WTC11 (cell line): ENCODE results near the gene OAF. TPM values are rescaled to one million over a fixed set of nuclear protein-coding genes. Genes with fewer than 3 reads are reported as not detected.

Source experiments
- ATAC-seq: fragments of 200-7000 bp; cut with Tn5 transposase; 2 replicates; pipeline ENCODE4 v1.10.0; 2021; ENCODE audit warnings: mild to moderate bottlenecking, moderate library complexity
- CTCF ChIA-PET: fragments of 300-600 bp; sonication (Branson Sonifier 250); formaldehyde crosslinking; loops from one replicate; lab custom pipeline; 2021; ENCODE audit warnings: antibody characterized with exemption; lab: Charles Lee
- POLR2A ChIA-PET: fragments of 350-600 bp; sonication (Branson Sonifier 250); formaldehyde crosslinking; loops from one replicate; lab custom pipeline; 2021; ENCODE audit warnings: antibody characterized with exemption; lab: Charles Lee
- DNase-seq: peaks from one replicate; pipeline ENCODE4 v3.0.0; 2021; ENCODE audit warnings: low spot score
- H3K27ac Mint-ChIP-seq: 2 replicates; pipeline ENCODE4 v1.8.0; 2021; ENCODE audit warnings: mixed read lengths
- H3K27me3 Mint-ChIP-seq: 2 replicates; pipeline ENCODE4 v1.8.0; 2021; ENCODE audit warnings: low read depth, mild to moderate bottlenecking, moderate library complexity, mixed read lengths
- H3K36me3 Mint-ChIP-seq: 2 replicates; pipeline ENCODE4 v1.8.0; 2021; ENCODE audit warnings: mixed read lengths
- H3K4me1 Mint-ChIP-seq: 2 replicates; pipeline ENCODE4 v1.8.0; 2022; ENCODE audit warnings: mixed read lengths
- H3K4me3 Mint-ChIP-seq: 2 replicates; pipeline ENCODE4 v1.8.0; 2021; ENCODE audit warnings: mild to moderate bottlenecking, moderate library complexity, mixed read lengths
- H3K9me3 Mint-ChIP-seq: 2 replicates; pipeline ENCODE4 v1.8.0; 2021; ENCODE audit warnings: mixed read lengths
- CREM ChIP-seq: sonication (generic); formaldehyde crosslinking; IDR thresholded peaks from 2 replicates; pipeline ENCODE4 v1.8.1; 2022; ENCODE audit warnings: mild to moderate bottlenecking, missing genetic modification reagents, moderate library complexity
- ELF4 ChIP-seq: sonication (generic); formaldehyde crosslinking; IDR thresholded peaks from 2 replicates; pipeline ENCODE4 v1.8.1; 2022; ENCODE audit warnings: low read depth, mild to moderate bottlenecking, moderate library complexity, missing genetic modification reagents
- FOXK1 ChIP-seq: sonication (generic); formaldehyde crosslinking; IDR thresholded peaks from 2 replicates; pipeline ENCODE4 v1.8.0; 2022; ENCODE audit warnings: mild to moderate bottlenecking, moderate library complexity, missing genetic modification reagents
- NR3C1 ChIP-seq: sonication (generic); formaldehyde crosslinking; conservative IDR thresholded peaks from 2 replicates; pipeline ENCODE4 v1.8.1; 2023; ENCODE audit warnings: low read depth, mild to moderate bottlenecking, missing genetic modification reagents
- SMAD3 ChIP-seq: sonication (generic); formaldehyde crosslinking; IDR thresholded peaks from 2 replicates; pipeline ENCODE4 v1.8.0; 2022; ENCODE audit warnings: missing genetic modification reagents, mild to moderate bottlenecking, borderline replicate concordance
- TCF7 ChIP-seq: sonication (generic); formaldehyde crosslinking; IDR thresholded peaks from 2 replicates; pipeline ENCODE4 v1.8.0; 2022; ENCODE audit warnings: mild to moderate bottlenecking, low read depth, missing genetic modification reagents, moderate library complexity
- ZBTB21 ChIP-seq: sonication (generic); formaldehyde crosslinking; IDR thresholded peaks from 2 replicates; pipeline ENCODE4 v1.8.1; 2023; ENCODE audit warnings: mild to moderate bottlenecking, missing genetic modification reagents, borderline replicate concordance
- ZNF121 ChIP-seq: sonication (generic); formaldehyde crosslinking; IDR thresholded peaks from 2 replicates; pipeline ENCODE4 v1.8.0; 2023; ENCODE audit warnings: missing genetic modification reagents
- ZNF263 ChIP-seq: sonication (generic); formaldehyde crosslinking; IDR thresholded peaks from 2 replicates; pipeline ENCODE4 v1.8.1; 2022; ENCODE audit warnings: low read depth, mild to moderate bottlenecking, moderate library complexity, missing genetic modification reagents
- ZNF317 ChIP-seq: sonication (generic); formaldehyde crosslinking; IDR thresholded peaks from 2 replicates; pipeline ENCODE4 v1.8.1; 2023; ENCODE audit warnings: low read depth, mild to moderate bottlenecking, moderate library complexity, missing genetic modification reagents, borderline replicate concordance
- ZNF671 ChIP-seq: fragments of 250-450 bp; sonication (Bioruptor Pico); IDR thresholded peaks from 2 replicates; pipeline ENCODE4 v1.8.0; 2021; ENCODE audit warnings: mild to moderate bottlenecking
- total RNA-seq: library from RNA; stranded (reverse); gene quantifications from 3 replicates; pipeline ENCODE4 v1.2.3, GENCODE V29; 2021
- TF ChIP-seq, protein P1 (sequence below): sonication (generic); formaldehyde crosslinking; IDR thresholded peaks from 2 replicates; pipeline ENCODE4 v1.8.1; 2023; ENCODE audit warnings: mild to moderate bottlenecking, missing genetic modification reagents
- TF ChIP-seq, protein P2 (sequence below): sonication (generic); formaldehyde crosslinking; IDR thresholded peaks from 2 replicates; pipeline ENCODE4 v1.8.0; 2023; ENCODE audit warnings: mild to moderate bottlenecking, missing genetic modification reagents
- TF ChIP-seq, protein P3 (sequence below): fragments of 250-450 bp; sonication (Bioruptor Pico); IDR thresholded peaks from 2 replicates; pipeline ENCODE4 v1.9.0; 2021; ENCODE audit warnings: moderate library complexity, mild to moderate bottlenecking, inconsistent platforms, borderline replicate concordance
- TF ChIP-seq, protein P4 (sequence below): sonication (generic); formaldehyde crosslinking; IDR thresholded peaks from 2 replicates; pipeline ENCODE4 v1.8.1; 2023; ENCODE audit warnings: mild to moderate bottlenecking, missing genetic modification reagents, moderate library complexity
- TF ChIP-seq, protein P5 (sequence below): sonication (generic); formaldehyde crosslinking; IDR thresholded peaks from 2 replicates; pipeline ENCODE4 v1.8.0; 2022; ENCODE audit warnings: mild to moderate bottlenecking, missing genetic modification reagents
- TF ChIP-seq, protein P6 (sequence below): sonication (generic); formaldehyde crosslinking; IDR thresholded peaks from 2 replicates; pipeline ENCODE4 v1.8.1; 2022; ENCODE audit warnings: low read depth, missing genetic modification reagents, borderline replicate concordance
- TF ChIP-seq, protein P7 (sequence below): sonication (generic); formaldehyde crosslinking; IDR thresholded peaks from 2 replicates; pipeline ENCODE4 v1.8.0; 2023; ENCODE audit warnings: missing genetic modification reagents
- TF ChIP-seq, protein P8 (sequence below): sonication (generic); formaldehyde crosslinking; IDR thresholded peaks from 2 replicates; pipeline ENCODE4 v1.8.1; 2023; ENCODE audit warnings: mild to moderate bottlenecking, missing genetic modification reagents
- TF ChIP-seq, protein P9 (sequence below): sonication (generic); formaldehyde crosslinking; IDR thresholded peaks from 2 replicates; pipeline ENCODE4 v1.8.1; 2023; ENCODE audit warnings: mild to moderate bottlenecking, moderate library complexity, missing genetic modification reagents

The OAF gene
- total RNA-seq, 1 experiment from 2014 or later: 5.6 TPM

DNA sequence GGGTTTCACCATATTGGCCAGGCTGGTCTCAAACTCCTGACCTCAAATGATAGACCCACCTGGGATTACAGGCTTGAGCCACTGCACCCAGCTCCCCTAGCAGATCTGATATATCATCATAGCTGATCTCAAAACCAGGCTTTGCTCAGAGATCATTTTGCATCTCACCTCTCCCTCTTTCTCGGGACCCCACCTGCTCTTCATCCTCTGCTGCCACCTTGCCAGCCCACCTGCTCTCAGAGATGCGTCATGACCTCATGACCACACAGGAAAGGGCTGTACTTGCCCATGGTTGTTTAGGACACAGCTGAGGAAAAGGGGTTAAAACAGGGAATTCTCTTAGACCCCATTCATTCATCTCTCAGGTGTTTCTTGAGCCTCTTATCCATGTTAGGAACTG is 56.5 kb downstream of the OAF start:
- no peaks in the 10 kb centered on the region for H3K36me3 Mint-ChIP-seq
- CTCF ChIA-PET: interaction anchor here (1.2 to 1.4 kb wide), 4 partner anchors 9 to 99 kb away, joined by 3 to 4 read pairs (median 4); no protein-coding TSS in a partner anchor
- DNase-seq (no peak), ATAC-seq (no peak)
- TF ChIP-seq SMAD3 (no peak), ZNF317 (CRISPR knock-in tag) (no peak), CREM (no peak), TCF7 (CRISPR knock-in tag) (no peak), NR3C1 (CRISPR knock-in tag) (no peak), FOXK1 (CRISPR knock-in tag) (no peak), ELF4 (CRISPR knock-in tag) (no peak), ZNF671 (CRISPR knock-in tag) (no peak)
- TF ChIP-seq, protein P1, sequence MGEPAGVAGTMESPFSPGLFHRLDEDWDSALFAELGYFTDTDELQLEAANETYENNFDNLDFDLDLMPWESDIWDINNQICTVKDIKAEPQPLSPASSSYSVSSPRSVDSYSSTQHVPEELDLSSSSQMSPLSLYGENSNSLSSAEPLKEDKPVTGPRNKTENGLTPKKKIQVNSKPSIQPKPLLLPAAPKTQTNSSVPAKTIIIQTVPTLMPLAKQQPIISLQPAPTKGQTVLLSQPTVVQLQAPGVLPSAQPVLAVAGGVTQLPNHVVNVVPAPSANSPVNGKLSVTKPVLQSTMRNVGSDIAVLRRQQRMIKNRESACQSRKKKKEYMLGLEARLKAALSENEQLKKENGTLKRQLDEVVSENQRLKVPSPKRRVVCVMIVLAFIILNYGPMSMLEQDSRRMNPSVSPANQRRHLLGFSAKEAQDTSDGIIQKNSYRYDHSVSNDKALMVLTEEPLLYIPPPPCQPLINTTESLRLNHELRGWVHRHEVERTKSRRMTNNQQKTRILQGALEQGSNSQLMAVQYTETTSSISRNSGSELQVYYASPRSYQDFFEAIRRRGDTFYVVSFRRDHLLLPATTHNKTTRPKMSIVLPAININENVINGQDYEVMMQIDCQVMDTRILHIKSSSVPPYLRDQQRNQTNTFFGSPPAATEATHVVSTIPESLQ (CRISPR knock-in tag): no peak
- TF ChIP-seq, protein P2, sequence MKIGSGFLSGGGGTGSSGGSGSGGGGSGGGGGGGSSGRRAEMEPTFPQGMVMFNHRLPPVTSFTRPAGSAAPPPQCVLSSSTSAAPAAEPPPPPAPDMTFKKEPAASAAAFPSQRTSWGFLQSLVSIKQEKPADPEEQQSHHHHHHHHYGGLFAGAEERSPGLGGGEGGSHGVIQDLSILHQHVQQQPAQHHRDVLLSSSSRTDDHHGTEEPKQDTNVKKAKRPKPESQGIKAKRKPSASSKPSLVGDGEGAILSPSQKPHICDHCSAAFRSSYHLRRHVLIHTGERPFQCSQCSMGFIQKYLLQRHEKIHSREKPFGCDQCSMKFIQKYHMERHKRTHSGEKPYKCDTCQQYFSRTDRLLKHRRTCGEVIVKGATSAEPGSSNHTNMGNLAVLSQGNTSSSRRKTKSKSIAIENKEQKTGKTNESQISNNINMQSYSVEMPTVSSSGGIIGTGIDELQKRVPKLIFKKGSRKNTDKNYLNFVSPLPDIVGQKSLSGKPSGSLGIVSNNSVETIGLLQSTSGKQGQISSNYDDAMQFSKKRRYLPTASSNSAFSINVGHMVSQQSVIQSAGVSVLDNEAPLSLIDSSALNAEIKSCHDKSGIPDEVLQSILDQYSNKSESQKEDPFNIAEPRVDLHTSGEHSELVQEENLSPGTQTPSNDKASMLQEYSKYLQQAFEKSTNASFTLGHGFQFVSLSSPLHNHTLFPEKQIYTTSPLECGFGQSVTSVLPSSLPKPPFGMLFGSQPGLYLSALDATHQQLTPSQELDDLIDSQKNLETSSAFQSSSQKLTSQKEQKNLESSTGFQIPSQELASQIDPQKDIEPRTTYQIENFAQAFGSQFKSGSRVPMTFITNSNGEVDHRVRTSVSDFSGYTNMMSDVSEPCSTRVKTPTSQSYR (CRISPR knock-in tag): no peak
- TF ChIP-seq, protein P3, sequence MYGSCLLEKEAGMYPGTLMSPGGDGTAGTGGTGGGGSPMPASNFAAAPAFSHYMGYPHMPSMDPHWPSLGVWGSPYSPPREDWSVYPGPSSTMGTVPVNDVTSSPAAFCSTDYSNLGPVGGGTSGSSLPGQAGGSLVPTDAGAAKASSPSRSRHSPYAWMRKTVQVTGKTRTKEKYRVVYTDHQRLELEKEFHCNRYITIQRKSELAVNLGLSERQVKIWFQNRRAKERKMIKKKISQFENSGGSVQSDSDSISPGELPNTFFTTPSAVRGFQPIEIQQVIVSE (CRISPR knock-in tag): no peak
- TF ChIP-seq, protein P4, sequence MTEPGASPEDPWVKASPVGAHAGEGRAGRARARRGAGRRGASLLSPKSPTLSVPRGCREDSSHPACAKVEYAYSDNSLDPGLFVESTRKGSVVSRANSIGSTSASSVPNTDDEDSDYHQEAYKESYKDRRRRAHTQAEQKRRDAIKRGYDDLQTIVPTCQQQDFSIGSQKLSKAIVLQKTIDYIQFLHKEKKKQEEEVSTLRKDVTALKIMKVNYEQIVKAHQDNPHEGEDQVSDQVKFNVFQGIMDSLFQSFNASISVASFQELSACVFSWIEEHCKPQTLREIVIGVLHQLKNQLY (CRISPR knock-in tag): no peak
- TF ChIP-seq, protein P5, sequence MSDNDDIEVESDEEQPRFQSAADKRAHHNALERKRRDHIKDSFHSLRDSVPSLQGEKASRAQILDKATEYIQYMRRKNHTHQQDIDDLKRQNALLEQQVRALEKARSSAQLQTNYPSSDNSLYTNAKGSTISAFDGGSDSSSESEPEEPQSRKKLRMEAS (CRISPR knock-in tag): no peak
- H3K4me1 Mint-ChIP-seq: peaks cover 21% of the 10 kb centered on the region
- H3K27ac Mint-ChIP-seq: no peak overlapping the region
- peaks cover 19% of the 10 kb centered on the region for H3K27me3 Mint-ChIP-seq
- POLR2A ChIA-PET: no interaction called here
- no peaks in the 10 kb centered on the region for H3K9me3 Mint-ChIP-seq
- no peak overlapping the region for H3K4me3 Mint-ChIP-seq

DNA sequence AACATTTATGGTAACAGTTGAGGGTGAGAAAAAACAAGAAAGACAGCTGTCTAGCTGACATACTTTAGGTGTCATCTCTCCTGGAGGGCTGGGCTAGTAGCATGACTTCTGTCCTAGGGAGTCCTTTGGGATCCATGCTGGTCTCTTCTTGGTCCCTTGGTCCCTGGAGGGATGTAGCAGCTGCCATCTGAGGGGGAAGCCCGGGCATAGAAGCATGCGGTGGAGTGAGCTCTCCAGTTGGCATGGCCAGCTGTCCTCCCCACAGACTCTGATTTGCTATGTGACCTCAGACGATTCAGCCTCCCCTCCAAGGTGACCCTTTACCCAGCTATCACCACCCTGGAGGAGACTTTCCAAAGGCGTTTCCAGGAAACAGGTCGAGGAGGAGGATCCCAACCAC is 57.9 kb downstream of the OAF start:
- peaks cover 24% of the 10 kb centered on the region for H3K27me3 Mint-ChIP-seq
- H3K27ac Mint-ChIP-seq: no peak overlapping the region
- CTCF ChIA-PET: interaction anchor here (1.3 to 2.1 kb wide), 3 partner anchors 29 to 100 kb away, joined by 3 to 8 read pairs (median 8); partner anchors contain the start of gene POU2F3
- no peaks in the 10 kb centered on the region for H3K9me3 Mint-ChIP-seq
- H3K4me1 Mint-ChIP-seq: peaks cover 21% of the 10 kb centered on the region
- no peaks in the 10 kb centered on the region for H3K36me3 Mint-ChIP-seq
- TF ChIP-seq ZBTB21 (CRISPR knock-in tag) (no peak), ZNF263 (CRISPR knock-in tag) (no peak), ZNF121 (no peak)
- TF ChIP-seq, protein P6, sequence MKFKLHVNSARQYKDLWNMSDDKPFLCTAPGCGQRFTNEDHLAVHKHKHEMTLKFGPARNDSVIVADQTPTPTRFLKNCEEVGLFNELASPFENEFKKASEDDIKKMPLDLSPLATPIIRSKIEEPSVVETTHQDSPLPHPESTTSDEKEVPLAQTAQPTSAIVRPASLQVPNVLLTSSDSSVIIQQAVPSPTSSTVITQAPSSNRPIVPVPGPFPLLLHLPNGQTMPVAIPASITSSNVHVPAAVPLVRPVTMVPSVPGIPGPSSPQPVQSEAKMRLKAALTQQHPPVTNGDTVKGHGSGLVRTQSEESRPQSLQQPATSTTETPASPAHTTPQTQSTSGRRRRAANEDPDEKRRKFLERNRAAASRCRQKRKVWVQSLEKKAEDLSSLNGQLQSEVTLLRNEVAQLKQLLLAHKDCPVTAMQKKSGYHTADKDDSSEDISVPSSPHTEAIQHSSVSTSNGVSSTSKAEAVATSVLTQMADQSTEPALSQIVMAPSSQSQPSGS (CRISPR knock-in tag): no peak
- TF ChIP-seq, protein P7, sequence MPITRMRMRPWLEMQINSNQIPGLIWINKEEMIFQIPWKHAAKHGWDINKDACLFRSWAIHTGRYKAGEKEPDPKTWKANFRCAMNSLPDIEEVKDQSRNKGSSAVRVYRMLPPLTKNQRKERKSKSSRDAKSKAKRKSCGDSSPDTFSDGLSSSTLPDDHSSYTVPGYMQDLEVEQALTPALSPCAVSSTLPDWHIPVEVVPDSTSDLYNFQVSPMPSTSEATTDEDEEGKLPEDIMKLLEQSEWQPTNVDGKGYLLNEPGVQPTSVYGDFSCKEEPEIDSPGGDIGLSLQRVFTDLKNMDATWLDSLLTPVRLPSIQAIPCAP (CRISPR knock-in tag): no peak
- TF ChIP-seq, protein P8, sequence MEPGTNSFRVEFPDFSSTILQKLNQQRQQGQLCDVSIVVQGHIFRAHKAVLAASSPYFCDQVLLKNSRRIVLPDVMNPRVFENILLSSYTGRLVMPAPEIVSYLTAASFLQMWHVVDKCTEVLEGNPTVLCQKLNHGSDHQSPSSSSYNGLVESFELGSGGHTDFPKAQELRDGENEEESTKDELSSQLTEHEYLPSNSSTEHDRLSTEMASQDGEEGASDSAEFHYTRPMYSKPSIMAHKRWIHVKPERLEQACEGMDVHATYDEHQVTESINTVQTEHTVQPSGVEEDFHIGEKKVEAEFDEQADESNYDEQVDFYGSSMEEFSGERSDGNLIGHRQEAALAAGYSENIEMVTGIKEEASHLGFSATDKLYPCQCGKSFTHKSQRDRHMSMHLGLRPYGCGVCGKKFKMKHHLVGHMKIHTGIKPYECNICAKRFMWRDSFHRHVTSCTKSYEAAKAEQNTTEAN (CRISPR knock-in tag): no peak
- TF ChIP-seq, protein P9, sequence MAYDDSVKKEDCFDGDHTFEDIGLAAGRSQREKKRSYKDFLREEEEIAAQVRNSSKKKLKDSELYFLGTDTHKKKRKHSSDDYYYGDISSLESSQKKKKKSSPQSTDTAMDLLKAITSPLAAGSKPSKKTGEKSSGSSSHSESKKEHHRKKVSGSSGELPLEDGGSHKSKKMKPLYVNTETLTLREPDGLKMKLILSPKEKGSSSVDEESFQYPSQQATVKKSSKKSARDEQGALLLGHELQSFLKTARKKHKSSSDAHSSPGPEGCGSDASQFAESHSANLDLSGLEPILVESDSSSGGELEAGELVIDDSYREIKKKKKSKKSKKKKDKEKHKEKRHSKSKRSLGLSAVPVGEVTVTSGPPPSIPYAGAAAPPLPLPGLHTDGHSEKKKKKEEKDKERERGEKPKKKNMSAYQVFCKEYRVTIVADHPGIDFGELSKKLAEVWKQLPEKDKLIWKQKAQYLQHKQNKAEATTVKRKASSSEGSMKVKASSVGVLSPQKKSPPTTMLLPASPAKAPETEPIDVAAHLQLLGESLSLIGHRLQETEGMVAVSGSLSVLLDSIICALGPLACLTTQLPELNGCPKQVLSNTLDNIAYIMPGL (CRISPR knock-in tag): no peak
- no peak overlapping the region for H3K4me3 Mint-ChIP-seq
- DNase-seq (no peak), ATAC-seq (no peak)
- POLR2A ChIA-PET: no interaction called here
